DMS114 treated with DMSO at 0.1 percent for 48 hours (cell line): ENCODE measurements around the gene DEK.
"Not testable (repeated sequence)": the region's sequence is repeated elsewhere in the genome, so short reads cannot be mapped to it uniquely, and the experiment has no call there.

Experiments used
- DNase-seq: peaks from one replicate; lab custom pipeline; 2025; ENCODE audit not compliant: unreplicated experiment; lab: John Stamatoyannopoulos, UW

DEK gene

GRCh38 chr6:18264219-18264922 lies at the start of gene DEK:
Gene DEK (minus strand): TSS chr6:18264530. CDS start chr6:18263987, 543 bp downstream.
- DNase-seq: peak; percentile 84

- no peak for DNase-seq
Observed at GRCh38 chr6:18312368-18312767, 48.0 kb upstream of the DEK start.

- not testable (repeated sequence) for DNase-seq
Observed at GRCh38 chr6:18310010-18310409, 45.7 kb upstream of the DEK start.

- DNase-seq: no peak
Observed at GRCh38 chr6:18309046-18309445, 44.7 kb upstream of the DEK start.

- peak; percentile 80 for DNase-seq
Observed at GRCh38 chr6:18308070-18308735, 43.9 kb upstream of the DEK start.

- DNase-seq: peak; percentile 97
Observed at GRCh38 chr6:18306977-18307376, 42.6 kb upstream of the DEK start.

- DNase-seq: peak; percentile 69
Observed at GRCh38 chr6:18302561-18303439, 38.5 kb upstream of the DEK start.

GRCh38 chr6:18293076-18293904 lies 29.0 kb upstream of the DEK start:
- DNase-seq: peak; percentile 78

GRCh38 chr6:18289283-18289682 lies 25.0 kb upstream of the DEK start:
- no peak for DNase-seq

- no peak for DNase-seq
Observed at GRCh38 chr6:18284261-18284660, 19.9 kb upstream of the DEK start.

- DNase-seq: no peak
Observed at GRCh38 chr6:18281564-18281963, 17.2 kb upstream of the DEK start.

GRCh38 chr6:18280084-18280483 lies 15.8 kb upstream of the DEK start:
- DNase-seq: peak; percentile 99

- peak; percentile 87 for DNase-seq
Observed at GRCh38 chr6:18279422-18279821, 15.1 kb upstream of the DEK start.

- no peak for DNase-seq
Observed at GRCh38 chr6:18277237-18278006, 13.1 kb upstream of the DEK start.

GRCh38 chr6:18276610-18277236 lies 12.4 kb upstream of the DEK start:
- DNase-seq: peak; percentile 68

GRCh38 chr6:18270216-18270615 lies 5.9 kb upstream of the DEK start:
- no peak for DNase-seq

GRCh38 chr6:18269717-18270116 lies 5.4 kb upstream of the DEK start:
- DNase-seq: no peak

- no peak for DNase-seq
Observed at GRCh38 chr6:18269253-18269652, 4.9 kb upstream of the DEK start.

GRCh38 chr6:18268066-18268465 lies 3.7 kb upstream of the DEK start:
- no peak for DNase-seq

GRCh38 chr6:18266523-18266912 lies 2.2 kb upstream of the DEK start:
- no peak for DNase-seq
